HG03175 (cell line): ENCODE results near the gene SPTAN1.

Source experiments
- ATAC-seq: cut with Tn5 transposase; IDR thresholded peaks from one replicate; pipeline ENCODE4 v1.9.1; 2021; ENCODE audit warnings: mild to moderate bottlenecking, moderate library complexity; ENCODE audit not compliant: unreplicated experiment

SPTAN1 gene

GRCh38 chr9:128595471-128595870 lies 43.1 kb downstream of the SPTAN1 start:
- ATAC-seq = no peak

DNA sequence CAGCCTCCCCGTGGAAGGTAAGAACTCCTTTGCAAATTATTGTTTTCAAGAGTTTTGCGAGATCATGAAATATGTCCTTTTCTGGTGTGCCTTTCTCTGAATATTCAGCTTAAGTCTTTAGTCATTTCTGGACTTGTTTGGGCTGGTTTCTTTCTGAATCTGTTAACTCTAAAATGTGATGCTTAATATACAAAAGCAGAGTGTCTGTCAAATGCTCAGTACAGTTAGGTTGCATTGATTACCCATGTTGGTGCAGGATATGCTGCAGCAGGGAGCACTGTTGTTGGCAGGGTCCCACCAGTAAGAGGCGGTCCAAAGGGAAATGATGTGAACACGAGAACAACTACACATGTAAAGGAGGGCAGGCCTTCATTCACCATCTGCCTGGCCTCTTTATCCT lies 47.7 kb downstream of the SPTAN1 start:
- no peak for ATAC-seq

DNA sequence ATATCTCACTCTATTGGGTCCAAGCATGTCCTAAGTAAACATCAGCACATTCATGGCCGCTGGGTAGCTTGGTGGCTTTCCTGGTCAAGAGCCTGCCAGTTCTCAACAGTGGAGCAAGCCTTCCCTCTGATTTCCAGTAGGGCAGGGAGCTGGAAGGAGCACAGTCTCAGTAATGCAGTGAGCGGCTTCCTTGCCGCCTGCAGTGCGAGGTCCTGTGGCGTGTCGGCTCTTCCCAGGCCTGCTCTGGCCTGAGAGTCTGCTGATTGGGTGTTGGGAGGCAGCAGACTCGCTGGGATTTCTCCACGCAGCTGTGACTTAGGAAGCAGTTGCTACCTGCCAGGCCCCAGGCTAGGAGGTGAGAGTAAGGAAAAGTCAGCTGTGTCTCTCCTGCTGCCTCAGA lies 51.3 kb downstream of the SPTAN1 start:
- no peak for ATAC-seq

DNA sequence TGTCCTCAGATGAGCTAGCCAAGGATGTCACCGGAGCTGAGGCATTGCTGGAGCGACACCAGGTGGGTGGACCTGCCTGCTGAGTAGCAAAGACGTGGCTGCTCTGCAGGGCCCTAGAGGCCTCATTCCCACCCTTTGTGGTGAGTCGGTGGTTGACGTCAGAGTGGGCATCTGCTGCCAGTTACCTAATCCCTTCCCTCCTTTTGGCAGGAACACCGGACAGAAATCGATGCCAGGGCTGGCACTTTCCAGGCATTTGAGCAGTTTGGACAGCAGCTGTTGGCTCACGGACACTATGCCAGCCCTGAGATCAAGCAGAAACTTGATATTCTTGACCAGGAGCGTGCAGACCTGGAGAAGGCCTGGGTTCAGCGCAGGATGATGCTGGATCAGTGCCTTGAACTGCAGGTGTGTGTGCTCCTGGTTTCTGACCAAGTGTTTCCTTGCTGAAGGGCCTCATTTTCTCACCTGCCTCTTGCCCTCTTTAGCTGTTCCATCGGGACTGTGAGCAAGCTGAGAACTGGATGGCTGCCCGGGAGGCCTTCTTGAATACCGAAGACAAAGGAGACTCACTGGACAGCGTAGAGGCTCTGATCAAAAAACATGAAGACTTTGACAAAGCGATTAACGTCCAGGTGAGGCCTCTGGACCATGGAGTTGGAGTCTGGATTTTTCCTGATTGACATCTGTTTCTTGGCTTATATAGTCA lies 55.4 kb downstream of the SPTAN1 start:
- ATAC-seq = no peak

DNA sequence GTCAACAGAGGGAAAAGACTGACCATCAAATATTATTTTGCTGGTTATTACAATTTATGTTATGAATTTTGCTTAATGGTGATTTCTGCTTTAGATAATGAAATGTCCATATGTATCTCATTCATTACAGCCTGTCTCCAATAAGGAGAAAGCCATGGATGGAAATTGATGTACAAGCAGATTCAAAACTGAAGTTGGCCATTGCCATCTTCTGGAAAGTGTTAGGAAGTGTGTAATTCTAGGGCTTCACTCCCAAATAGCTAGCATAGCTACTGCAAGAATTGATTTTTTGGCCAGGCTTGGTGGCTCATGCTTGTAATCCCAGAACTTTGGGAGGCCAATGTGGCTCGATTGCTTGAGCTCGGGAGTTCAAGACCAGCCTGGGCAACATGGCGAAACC lies 58.5 kb downstream of the SPTAN1 start:
- ATAC-seq = no peak

GRCh38 chr9:128611600-128612394 lies 59.4 kb downstream of the SPTAN1 start:
- ATAC-seq = no peak

DNA sequence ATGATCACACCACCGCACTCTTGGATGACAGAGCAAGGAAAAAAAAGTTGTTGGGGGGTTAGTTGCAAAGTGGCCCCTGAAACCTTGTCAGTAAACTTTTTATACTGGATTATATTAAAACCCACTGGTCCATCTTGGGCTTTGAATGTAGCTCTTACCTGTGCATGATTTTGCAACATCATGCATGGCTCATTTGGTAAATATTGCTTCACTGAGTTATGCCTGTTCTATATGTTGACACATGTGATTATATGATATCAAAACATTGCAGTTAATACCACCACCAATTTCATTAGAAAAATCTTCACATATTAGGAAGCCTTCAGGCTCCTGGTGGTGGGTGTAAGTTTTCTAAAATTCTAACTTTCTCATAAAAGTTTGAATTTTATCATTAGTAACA lies 62.3 kb downstream of the SPTAN1 start:
- ATAC-seq = no peak

GRCh38 chr9:128615571-128615970 lies 63.2 kb downstream of the SPTAN1 start:
- no peak for ATAC-seq

DNA sequence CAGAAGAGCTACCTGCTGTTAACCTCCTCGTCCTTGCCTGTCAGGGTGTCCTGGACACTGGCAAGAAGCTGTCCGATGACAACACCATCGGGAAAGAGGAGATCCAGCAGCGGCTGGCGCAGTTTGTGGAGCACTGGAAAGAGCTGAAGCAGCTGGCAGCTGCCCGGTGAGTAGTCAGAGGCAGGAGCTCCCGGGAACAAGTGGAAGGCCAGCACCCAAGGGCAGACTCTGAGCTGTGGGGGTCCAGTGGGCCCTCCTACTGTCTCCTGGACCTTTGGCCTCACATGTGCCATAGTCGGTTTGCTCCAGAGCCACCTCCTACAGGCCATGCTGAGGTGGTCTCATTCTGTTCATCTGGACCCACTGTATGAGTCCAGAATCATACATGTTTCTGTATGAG lies 65.6 kb downstream of the SPTAN1 start:
- no peak for ATAC-seq

- no peak for ATAC-seq
These were observed 66.7 kb downstream of the SPTAN1 start for GRCh38 chr9:128619127-128619526.

DNA sequence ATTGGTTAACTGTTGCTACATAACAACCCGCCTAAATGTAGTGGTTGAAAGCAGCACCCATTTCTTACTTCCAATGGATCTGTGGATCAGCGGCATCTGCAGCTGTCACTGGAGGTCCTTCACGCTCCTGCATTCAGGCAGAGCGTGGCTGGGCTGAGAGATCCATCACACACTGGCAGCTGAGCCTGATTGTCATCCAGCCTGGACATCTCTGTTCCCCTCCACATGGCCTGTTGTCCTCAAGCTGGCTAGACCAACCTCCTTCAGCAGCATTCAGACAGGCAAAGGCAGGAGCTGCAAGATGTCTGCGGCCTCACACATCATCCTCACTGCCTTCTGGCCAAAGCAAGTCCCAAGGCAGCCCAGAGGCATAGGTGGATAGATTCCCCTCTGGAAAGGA lies 67.4 kb downstream of the SPTAN1 start:
- ATAC-seq = no peak

DNA sequence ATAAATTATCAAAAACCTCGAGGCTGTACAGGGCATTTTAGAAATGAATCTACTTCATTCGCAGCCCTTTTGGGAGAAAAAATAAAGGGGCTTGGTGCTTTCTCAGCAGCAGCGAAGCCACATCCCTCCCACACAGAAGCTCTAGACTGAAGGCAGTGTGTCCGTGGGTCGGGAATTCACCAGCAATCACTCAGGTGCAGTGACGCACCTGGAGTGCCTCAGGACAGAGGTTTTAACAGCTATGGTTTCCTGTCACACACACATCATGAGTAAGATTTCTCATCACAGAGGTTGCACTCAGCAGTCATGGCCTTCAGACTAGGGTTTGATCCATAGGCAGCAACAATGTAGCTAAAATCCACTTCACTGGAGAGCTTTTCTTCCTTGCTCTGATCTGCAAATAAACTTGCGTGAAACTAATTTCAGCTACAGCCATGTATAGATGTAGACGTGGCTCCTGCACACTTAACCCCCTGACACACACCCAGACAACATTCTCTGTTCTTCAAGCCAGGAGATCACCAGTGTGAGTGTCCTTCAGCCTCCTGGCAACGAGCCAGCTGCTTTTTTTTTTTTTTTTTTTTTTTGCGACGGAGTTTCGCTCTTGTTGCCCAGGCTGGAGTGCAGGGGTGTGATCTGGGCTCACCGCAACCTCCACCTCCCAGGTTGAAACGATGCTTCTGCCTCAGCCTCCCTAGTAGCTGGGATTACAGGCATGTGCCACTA lies 69.5 kb downstream of the SPTAN1 start:
- ATAC-seq = no peak

- ATAC-seq = no peak
These were observed 72.2 kb downstream of the SPTAN1 start for GRCh38 chr9:128624566-128624965.

DNA sequence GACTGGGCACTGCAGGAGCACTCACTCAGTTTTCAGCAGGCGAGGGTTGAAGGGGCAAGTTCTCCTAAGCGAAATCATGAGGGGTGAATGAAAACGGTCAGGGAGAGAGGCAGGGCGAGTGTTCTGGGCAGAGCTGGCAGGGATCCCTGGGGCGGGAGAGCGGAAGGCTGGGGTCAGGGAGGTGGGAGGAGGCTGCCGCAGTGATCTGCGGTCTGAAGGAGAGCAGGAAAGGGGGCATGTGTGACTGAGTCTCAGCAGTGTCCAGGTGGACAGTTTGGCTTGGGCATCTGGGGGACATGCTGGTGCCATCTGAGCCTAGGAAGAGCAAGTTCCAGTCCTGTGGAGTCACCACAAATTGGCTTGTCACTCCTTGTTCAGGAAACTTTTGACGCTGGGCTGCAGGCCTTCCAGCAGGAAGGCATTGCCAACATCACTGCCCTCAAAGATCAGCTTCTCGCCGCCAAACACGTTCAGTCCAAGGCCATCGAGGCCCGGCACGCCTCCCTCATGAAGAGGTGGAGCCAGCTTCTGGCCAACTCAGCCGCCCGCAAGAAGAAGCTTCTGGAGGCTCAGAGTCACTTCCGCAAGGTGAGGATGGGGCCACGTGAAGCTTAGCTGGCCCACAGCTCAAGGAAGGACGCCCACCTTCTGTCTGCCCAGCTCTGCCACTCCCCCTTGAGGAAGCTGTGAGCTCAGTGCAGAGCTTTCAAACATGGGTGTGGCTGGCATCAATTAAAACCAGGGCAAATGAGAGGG lies 73.2 kb downstream of the SPTAN1 start:
- ATAC-seq = no peak

DNA sequence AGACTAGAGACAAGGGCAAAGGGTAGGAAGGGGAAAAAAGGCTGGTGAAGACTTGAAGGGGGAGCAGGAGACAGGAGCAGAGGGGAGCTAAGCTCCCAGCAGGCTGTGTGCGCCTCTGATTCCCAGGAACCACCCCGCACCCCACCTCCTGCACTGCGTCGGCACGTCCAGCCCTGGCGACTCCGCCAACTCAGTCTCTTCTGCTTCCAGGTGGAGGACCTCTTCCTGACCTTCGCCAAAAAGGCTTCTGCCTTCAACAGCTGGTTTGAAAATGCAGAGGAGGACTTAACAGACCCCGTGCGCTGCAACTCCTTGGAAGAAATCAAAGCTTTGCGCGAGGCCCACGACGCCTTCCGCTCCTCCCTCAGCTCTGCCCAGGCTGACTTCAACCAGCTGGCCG lies 73.8 kb downstream of the SPTAN1 start:
- no peak for ATAC-seq

GRCh38 chr9:128627127-128627715 lies 74.8 kb downstream of the SPTAN1 start:
- no peak for ATAC-seq

DNA sequence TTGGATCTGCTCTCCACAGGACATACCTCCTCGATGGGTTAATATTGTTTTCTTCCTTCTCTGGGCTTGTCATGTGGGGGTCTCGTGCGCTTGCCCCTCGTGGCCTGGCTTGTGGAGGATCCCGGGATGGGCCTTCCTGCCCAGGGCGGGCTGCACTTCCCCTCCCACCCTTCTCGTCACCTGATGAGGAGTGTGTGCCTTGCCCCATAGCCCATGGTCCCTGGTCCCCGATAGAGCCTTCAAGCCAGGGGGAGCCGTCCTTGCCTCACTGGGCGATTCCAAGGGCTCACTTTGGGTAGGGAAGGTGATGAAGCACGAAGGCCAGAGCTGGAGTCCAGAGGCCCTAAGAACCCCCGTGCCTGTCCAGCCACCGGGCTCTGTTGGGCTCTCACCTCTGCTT lies 75.5 kb downstream of the SPTAN1 start:
- ATAC-seq = no peak

DNA sequence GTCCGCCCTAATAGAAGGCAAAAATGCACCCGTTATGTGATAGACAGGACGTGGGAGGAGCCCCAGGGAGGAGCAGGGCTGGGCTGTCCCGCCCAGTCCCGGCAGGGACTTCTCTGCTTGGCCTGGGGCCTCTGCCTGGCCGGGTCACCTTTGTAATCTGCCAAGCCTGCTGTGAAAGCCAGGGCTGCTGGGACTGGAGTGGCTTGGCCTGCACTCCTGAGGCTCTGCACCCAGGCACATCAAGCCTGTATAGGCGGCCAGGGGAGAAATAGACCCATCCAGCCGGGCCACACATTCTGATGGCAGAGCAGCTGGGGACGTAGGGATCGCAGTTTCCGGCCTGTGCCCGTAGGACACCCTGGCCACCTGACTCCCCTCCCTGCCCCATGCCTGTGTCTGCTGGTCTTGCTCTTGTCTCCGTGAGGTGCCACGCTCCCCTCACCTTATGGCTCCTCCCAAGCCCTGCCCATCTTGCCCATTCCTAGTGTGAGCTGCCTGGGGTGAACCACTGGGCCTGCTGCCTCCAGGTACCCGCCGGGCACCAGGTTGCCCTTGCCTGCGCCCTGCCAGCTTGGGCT lies 76.2 kb downstream of the SPTAN1 start:
- ATAC-seq = no peak

DNA sequence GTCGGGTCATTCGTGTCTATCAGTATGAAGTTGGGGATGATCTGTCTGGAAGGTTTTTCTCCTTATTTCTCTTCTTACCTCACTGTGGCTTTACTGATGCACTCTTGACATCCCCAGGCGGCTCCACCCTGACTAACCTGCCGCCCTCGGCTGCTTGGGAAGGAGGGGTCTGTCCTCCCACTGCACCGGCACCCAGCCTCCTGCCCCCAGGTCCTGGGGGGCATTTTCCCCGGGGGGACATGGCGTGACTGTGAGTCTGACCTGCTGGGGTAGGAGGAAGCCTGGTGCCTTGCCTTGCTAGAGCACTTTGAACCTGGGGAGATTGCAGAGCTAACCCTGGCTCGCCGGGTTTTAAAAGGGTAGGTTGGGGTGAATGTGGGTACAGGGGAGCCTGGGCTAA lies 76.7 kb downstream of the SPTAN1 start:
- ATAC-seq = no peak

DNA sequence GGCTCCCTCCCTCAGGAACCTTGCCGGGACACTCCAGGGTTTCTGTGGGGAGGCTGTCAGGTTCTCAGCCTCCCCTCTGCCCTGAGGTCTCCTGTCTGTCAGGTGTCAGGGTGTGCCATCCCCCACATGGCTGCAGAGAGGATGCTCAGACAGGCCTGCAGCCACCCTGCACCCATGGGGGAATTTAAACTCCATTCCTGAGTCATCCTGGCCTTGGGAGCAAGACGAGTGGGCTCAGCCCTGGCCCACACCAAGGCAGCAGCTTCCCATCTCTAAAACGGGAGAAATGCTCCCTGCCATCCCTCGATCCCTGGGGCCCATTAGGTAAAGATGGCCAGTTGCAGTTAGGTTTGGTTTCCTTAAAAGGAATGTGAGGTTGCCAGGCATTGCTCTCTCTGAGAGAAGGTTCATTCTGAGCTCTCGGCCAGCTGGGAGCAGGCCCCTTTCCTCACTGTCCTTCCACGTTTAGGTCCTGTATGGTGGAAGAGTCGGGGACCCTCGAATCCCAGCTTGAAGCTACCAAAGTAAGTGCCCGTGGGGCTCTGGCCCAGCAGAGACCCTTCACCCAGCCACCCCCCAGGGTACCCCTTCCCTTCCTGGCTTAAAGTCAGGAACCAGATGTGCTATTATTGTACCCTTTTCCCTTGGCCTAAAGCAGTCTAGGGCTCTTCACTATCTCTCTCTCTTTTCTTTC lies 77.6 kb downstream of the SPTAN1 start:
- no peak for ATAC-seq
